Uterus (tissue), 4 donors: ENCODE results near the gene CHST11. TPM values are rescaled to one million over a fixed set of nuclear protein-coding genes. Genes with fewer than 3 reads are reported as not detected.

Experiments used
- DNase-seq, 2 donors: peaks; one replicate each; pipeline ENCODE4 v3.0.0-alpha.2; 2019 to 2020
- H3K27ac ChIP-seq, 2 donors: fragments of 200-600 bp; sonication (generic); 1 replicate in 1 of 2; 2 replicates in 1 of 2; pipeline ENCODE4 v1.5.1; 2016 to 2018
- H3K27me3 ChIP-seq, 2 donors: fragments of 200-600 bp; sonication (generic); one replicate each; pipeline ENCODE4 v1.5.1; 2018 to 2019; ENCODE audit warnings: control low read depth in 1 of 2
- H3K36me3 ChIP-seq, 2 donors: fragments of 200-600 bp; sonication (generic); one replicate each; pipeline ENCODE4 v1.5.1; 2019; ENCODE audit warnings: control low read depth in 1 of 2
- H3K4me1 ChIP-seq, 2 donors: fragments of 200-600 bp; sonication (generic); one replicate each; pipeline ENCODE4 v1.5.1; 2018 to 2019; ENCODE audit warnings: control low read depth in 1 of 2
- H3K4me3 ChIP-seq, 2 donors: fragments of 200-600 bp; sonication (generic); 1 replicate in 1 of 2; 2 replicates in 1 of 2; pipeline ENCODE4 v1.5.1; 2018 to 2019; ENCODE audit warnings: mild to moderate bottlenecking in 1 of 2
- H3K9me3 ChIP-seq, 2 donors: fragments of 200-600 bp; sonication (generic); one replicate each; pipeline ENCODE4 v1.5.1; 2019; ENCODE audit warnings: control low read depth in 1 of 2
- POLR2A ChIP-seq, 2 donors: fragments of 450-650 bp; IDR thresholded peaks; one replicate each; pipeline ENCODE4 v1.6.1; 2016; ENCODE audit warnings: antibody characterized with exemption in 2 of 2, mild to moderate bottlenecking in 1 of 2, moderate library complexity in 1 of 2
- intact Hi-C: fragments of 100-400 bp; cut with DNase I; formaldehyde crosslinking; loops from one replicate; pipeline ENCODE4 v1.15.1; 2023; ENCODE audit warnings: low total_unique reads
- total RNA-seq, 4 donors: library from RNA; depleted of rRNA in 3 of 4; stranded (reverse); fragments of >200 nt in 3 of 4; gene quantifications; one replicate each; pipeline versions ENCODE4 v1.1.0 to v1.2.4, GENCODE V29; 2014 to 2023
- TF ChIP-seq, protein P1 (sequence below), 4 experiments: fragments of 200-600 bp in 2 of 4; fragments of 450-650 bp in 2 of 4; sonication (generic) in 2 of 4; IDR thresholded peaks; one replicate each; pipeline ENCODE4 v1.5.1; 2016 to 2019; ENCODE audit warnings: antibody characterized with exemption in 4 of 4, mild to moderate bottlenecking in 2 of 4, moderate library complexity in 1 of 4
- donor health status: DM: yes; HTN: yes; CAD: no.

Gene CHST11
- total RNA-seq, 4 donors from 2014 or later, result 21.0 to 82.1 (median 58.7) TPM

DNA sequence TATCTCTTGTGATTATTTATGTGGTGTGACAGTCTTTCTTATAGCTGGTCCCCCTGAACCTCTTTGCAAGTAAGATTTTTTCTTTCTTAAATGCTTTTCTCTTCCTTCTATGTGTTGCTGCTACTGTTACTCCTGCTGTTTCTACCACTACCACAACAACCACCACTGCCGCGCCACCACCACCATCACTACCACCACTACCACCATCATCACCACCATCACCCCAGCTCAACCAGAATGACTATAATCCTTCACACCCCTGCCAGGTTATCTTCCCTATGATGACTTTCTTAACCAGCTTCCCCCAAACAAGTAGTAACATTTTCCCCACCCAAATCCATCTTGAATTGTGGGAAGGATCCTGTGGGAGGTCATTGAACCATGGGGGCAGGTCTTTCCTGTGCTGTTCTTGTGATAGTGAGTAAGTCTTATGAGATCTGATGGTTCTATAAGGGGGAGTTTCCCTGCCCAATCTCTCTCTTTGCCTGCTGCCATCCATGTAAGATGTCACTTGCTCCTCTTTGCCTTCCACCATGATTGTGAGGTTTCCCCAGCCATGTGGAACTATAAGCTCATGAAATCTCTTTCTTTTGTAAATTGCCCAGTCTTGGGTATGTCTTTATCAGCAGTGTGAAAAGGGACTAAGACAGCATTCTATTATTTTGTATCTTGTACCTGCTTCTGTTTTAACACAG is 52.2 kb downstream of the CHST11 start:
- DNase-seq, result no peak
- TF ChIP-seq, protein P1, sequence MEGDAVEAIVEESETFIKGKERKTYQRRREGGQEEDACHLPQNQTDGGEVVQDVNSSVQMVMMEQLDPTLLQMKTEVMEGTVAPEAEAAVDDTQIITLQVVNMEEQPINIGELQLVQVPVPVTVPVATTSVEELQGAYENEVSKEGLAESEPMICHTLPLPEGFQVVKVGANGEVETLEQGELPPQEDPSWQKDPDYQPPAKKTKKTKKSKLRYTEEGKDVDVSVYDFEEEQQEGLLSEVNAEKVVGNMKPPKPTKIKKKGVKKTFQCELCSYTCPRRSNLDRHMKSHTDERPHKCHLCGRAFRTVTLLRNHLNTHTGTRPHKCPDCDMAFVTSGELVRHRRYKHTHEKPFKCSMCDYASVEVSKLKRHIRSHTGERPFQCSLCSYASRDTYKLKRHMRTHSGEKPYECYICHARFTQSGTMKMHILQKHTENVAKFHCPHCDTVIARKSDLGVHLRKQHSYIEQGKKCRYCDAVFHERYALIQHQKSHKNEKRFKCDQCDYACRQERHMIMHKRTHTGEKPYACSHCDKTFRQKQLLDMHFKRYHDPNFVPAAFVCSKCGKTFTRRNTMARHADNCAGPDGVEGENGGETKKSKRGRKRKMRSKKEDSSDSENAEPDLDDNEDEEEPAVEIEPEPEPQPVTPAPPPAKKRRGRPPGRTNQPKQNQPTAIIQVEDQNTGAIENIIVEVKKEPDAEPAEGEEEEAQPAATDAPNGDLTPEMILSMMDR (IDR thresholded peaks at IDR 0.05), result no peak
- TF ChIP-seq POLR2A (IDR thresholded peaks at IDR 0.05), result no peak
- Histone ChIP-seq H3K36me3 (no peaks in the 10 kb centered on the region), H3K27ac (no peak overlapping the region), H3K9me3 (no peaks in the 10 kb centered on the region), H3K4me1 (no peaks in the 10 kb centered on the region), H3K4me3 (no peak overlapping the region), H3K27me3 (no peaks in the 10 kb centered on the region)
- intact Hi-C loops, result no loop called here

DNA sequence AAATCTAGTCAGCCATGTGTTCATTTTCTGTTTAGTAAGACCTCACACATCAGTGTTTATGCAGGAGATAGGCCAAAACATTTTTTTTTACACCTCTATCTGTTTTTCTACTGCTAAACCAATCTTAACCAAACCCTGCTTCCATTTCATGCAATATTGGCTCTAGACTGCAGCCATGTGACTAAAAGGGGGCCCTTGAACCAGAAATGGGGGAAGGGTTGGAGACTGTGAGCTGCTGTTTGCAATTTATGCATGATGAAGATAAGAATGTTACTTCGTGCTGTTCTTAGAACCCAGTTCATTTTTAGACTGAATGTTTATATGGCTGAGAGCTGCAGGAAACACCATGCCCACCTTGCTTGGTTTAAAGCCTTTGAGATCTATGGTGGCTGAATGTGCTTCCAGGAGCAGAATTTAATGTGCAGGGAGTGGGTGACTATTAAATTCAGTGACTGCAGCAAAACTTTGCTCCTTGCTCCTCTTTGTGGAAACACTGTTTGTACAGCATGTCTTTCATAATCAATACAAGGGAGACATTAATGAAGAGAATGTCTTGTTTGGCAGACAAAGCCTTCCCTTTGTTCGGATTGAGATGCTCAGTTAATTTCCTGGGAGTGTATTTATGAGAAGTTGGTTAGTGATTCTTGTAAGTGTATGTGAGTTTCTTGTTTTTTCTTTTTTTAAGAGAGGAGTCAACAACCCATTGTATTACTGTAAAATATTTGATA is 53.6 kb downstream of the CHST11 start:
- DNase-seq, result no peak
- intact Hi-C loops, result no loop called here
- no peaks in the 10 kb centered on the region for H3K9me3 ChIP-seq
- no peaks in the 10 kb centered on the region for H3K4me1 ChIP-seq
- no peak overlapping the region for H3K4me3 ChIP-seq
- H3K27ac ChIP-seq, result no peak overlapping the region
- no peaks in the 10 kb centered on the region for H3K36me3 ChIP-seq
- no peak for TF ChIP-seq POLR2A (IDR thresholded peaks at IDR 0.05)
- TF ChIP-seq, protein P1 (IDR thresholded peaks at IDR 0.05), result no peak
- H3K27me3 ChIP-seq, result no peaks in the 10 kb centered on the region

DNA sequence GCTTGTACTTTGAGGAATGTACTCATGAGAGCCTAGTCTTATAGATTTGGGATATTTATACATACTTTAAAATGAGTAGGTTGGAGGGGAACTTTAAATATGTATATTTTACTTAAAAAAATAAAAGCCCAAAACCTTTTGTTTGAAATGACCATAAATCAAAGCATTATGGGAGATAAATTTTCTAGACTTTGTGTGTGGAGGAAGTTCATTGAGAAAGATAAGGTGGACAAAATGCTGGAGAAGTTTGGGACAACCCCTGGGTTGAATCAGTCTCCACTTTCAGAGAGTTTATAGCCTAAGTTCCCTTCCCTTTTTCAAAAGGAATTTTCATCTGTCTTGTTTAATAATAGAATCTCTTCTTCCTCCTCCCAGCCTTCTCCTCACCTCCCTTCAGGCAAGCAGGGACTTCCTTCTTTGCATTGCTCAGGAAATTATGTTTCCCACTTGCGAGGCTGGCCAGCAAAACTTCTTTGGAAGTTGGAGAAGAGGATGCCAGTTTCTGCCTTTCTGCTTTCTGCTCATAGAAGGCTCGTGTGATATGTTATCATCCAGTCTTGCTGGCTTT is 54.2 kb downstream of the CHST11 start:
- Histone ChIP-seq H3K27ac (no peak overlapping the region), H3K9me3 (no peaks in the 10 kb centered on the region), H3K36me3 (no peaks in the 10 kb centered on the region), H3K4me1 (no peaks in the 10 kb centered on the region), H3K27me3 (no peaks in the 10 kb centered on the region), H3K4me3 (no peak overlapping the region)
- TF ChIP-seq, protein P1 (IDR thresholded peaks at IDR 0.05), result no peak
- no peak for TF ChIP-seq POLR2A (IDR thresholded peaks at IDR 0.05)
- intact Hi-C loops, result no loop called here
- DNase-seq, result no peak

DNA sequence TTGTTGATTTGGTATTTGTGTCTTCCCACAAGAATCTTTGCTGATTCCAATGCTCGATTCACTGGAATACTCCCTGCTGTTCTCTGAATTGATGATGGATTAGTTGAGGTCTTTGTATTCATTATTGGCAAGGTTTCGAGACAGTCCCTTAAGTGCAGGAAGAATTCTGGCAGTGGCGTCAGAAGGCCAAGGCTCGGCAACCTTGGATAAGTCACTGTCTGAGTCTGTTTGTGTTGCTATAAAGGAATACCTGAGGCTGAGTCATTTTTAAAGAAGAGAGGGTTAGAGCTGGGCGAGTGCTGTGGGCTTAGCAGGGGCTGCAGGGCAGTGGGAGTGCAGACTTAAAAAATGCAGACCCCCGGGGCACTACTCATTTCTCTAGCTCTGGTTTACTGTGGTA is 56.9 kb downstream of the CHST11 start:
- Histone ChIP-seq H3K4me1 (no peaks in the 10 kb centered on the region), H3K9me3 (no peaks in the 10 kb centered on the region), H3K27ac (no peak overlapping the region), H3K4me3 (no peak overlapping the region), H3K36me3 (no peaks in the 10 kb centered on the region), H3K27me3 (no peaks in the 10 kb centered on the region)
- intact Hi-C loops, result no loop called here
- TF ChIP-seq, protein P1 (IDR thresholded peaks at IDR 0.05), result no peak
- no peak for TF ChIP-seq POLR2A (IDR thresholded peaks at IDR 0.05)
- DNase-seq, result no peak
